Body of pancreas (tissue), 4 donors: Measurements from ENCODE around the gene PLCB1.

Source experiments
- POLR2A ChIP-seq, 3 donors: fragments of 450-650 bp; IDR thresholded peaks; one replicate each; pipeline ENCODE4 v1.6.1; 2016; ENCODE audit warnings: antibody characterized with exemption in 3 of 3, mild to moderate bottlenecking in 2 of 3
- TF ChIP-seq, protein P1 (sequence below), 7 experiments: fragments of 450-650 bp in 4 of 7; fragments of 200-600 bp in 3 of 7; sonication (generic) in 3 of 7; IDR thresholded peaks; one replicate each; pipeline ENCODE4 v1.5.1; 2016 to 2019; ENCODE audit warnings: antibody characterized with exemption in 7 of 7

DNA sequence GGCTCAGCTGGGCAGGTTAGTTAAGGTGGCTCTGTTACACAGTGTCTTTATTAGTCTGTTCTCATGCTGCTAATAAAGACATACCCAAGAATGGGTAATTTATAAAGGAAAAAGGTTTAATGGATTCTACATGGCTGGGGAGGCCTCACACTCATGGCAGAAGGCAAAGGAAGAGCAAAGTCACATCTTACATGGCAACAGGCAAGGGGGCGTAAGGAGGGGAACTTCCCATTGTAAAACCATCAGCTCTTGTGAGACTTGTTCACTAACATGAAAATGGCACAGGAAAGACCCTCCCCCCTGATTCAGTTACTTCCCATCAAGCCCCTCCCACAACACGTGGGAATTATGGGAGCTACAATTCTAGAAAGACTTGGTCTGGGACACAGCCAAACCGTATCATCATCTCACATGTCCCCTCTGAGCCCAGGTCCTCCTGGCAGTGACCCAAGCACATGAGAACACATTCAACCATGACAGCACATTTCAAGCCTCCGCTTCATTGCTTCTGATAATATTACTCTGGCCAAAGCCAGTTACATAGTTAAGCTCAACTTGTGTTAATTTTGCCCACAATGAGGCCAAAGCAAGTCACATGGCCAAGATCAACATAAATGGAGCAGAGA lies 383.9 kb downstream of the PLCB1 start:
- TF ChIP-seq, protein P1, sequence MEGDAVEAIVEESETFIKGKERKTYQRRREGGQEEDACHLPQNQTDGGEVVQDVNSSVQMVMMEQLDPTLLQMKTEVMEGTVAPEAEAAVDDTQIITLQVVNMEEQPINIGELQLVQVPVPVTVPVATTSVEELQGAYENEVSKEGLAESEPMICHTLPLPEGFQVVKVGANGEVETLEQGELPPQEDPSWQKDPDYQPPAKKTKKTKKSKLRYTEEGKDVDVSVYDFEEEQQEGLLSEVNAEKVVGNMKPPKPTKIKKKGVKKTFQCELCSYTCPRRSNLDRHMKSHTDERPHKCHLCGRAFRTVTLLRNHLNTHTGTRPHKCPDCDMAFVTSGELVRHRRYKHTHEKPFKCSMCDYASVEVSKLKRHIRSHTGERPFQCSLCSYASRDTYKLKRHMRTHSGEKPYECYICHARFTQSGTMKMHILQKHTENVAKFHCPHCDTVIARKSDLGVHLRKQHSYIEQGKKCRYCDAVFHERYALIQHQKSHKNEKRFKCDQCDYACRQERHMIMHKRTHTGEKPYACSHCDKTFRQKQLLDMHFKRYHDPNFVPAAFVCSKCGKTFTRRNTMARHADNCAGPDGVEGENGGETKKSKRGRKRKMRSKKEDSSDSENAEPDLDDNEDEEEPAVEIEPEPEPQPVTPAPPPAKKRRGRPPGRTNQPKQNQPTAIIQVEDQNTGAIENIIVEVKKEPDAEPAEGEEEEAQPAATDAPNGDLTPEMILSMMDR (IDR thresholded peaks at IDR 0.05) = no peak
- no peak for TF ChIP-seq POLR2A (IDR thresholded peaks at IDR 0.05)
